Natural killer cell treated with Interleukin-12 subunit alpha and Interleukin-12 subunit beta and Interleukin-15 and Interleukin-18, amount 100 ng/mL, for 72 hours (primary cell): ENCODE data around the gene SYT1. TPM values are rescaled to one million over a fixed set of nuclear protein-coding genes. Genes with fewer than 3 reads are reported as not detected.
A peak's percentile ranks its signal among the peaks of the same experiment; 100 is the strongest.

Source experiments
- ATAC-seq, 2 donors: fragments of 150-1000 bp; cut with Tn5 transposase in 1 of 2; sonication (Bioruptor Pico), chemical (Tn5 transposase) in 1 of 2; 2 replicates each; pipeline ENCODE4 v1.10.0; 2021
- DNase-seq: peaks from one replicate; pipeline ENCODE4 v3.0.0; 2022; ENCODE audit warnings: low spot score
- H3K27ac Mint-ChIP-seq, 2 donors: 1 replicate in 1 of 2; 2 replicates in 1 of 2; pipeline ENCODE4 v1.8.0; 2022; ENCODE audit warnings: mixed read lengths in 2 of 2, mild to moderate bottlenecking in 1 of 2, moderate library complexity in 1 of 2
- H3K27me3 Mint-ChIP-seq, 2 donors: 1 replicate in 1 of 2; 2 replicates in 1 of 2; pipeline ENCODE4 v1.8.0; 2022; ENCODE audit warnings: mixed read lengths in 2 of 2
- H3K36me3 Mint-ChIP-seq: one replicate; pipeline ENCODE4 v1.8.0; 2022; ENCODE audit warnings: mixed read lengths
- H3K4me1 Mint-ChIP-seq, 2 donors: 1 replicate in 1 of 2; 2 replicates in 1 of 2; pipeline ENCODE4 v1.8.0; 2022; ENCODE audit warnings: low read depth in 2 of 2, mixed read lengths in 2 of 2, mild to moderate bottlenecking in 1 of 2
- H3K4me3 Mint-ChIP-seq: one replicate; pipeline ENCODE4 v1.8.0; 2022; ENCODE audit warnings: mixed read lengths
- H3K9me3 Mint-ChIP-seq: 2 replicates; pipeline ENCODE4 v1.8.0; 2022; ENCODE audit warnings: mixed read lengths
- total RNA-seq, 2 donors: library from RNA; stranded (reverse); gene quantifications; one replicate each; pipeline ENCODE4 v1.2.3, GENCODE V29; 2022

The SYT1 gene
- total RNA-seq, 2 donors from 2014 or later = not detected

DNA sequence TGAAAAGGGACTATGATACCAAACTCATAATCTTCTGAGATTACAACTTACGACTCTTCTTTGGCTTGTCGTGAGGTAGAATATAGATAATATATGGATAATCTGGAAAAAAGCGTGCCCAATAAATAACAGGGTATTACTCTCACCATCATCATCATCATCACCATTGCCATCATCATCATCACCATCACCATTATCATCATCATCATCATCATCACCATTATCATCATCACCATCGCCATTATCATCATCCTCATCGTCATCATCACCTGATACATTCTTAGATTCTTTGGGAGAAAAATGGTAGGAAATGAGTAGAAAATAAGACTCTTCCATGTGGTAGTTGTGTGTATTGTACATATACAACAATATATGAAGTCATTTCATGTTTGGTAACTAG is 259.8 kb downstream of the SYT1 start:
- H3K4me3 Mint-ChIP-seq = no peak overlapping the region
- ATAC-seq (no peak), DNase-seq (no peak)
- H3K27ac Mint-ChIP-seq = no peak overlapping the region
- no peaks in the 10 kb centered on the region for H3K27me3 Mint-ChIP-seq
- peaks cover 9% of the 10 kb centered on the region for H3K9me3 Mint-ChIP-seq
- no peaks in the 10 kb centered on the region for H3K36me3 Mint-ChIP-seq
- H3K4me1 Mint-ChIP-seq = peaks cover 0 to 12% of the 10 kb centered on the region in 2 donors

DNA sequence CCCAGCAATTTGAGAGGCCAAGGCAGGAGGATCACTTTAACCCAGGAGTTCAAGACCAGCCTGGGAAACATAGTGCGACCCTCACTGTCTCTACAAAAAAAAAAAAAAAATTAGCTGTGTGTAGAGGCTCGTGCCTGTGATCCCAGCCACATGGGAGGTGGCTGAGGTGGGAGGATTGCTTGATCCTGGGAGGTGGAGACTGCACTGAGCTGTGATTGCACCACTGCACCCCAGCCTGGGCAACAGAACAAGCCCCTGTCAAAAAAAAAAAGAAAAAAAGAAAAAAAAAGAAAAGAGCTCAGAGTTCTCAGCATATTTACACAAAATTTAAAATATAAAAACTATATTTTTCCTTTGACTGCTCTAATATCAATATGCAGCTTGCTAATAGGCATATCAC is 260.8 kb downstream of the SYT1 start:
- no peaks in the 10 kb centered on the region for H3K36me3 Mint-ChIP-seq
- H3K27me3 Mint-ChIP-seq = no peaks in the 10 kb centered on the region
- DNase-seq (no peak), ATAC-seq (no peak)
- peaks cover 9% of the 10 kb centered on the region for H3K9me3 Mint-ChIP-seq
- H3K4me3 Mint-ChIP-seq = no peak overlapping the region
- H3K4me1 Mint-ChIP-seq = peaks cover 0 to 12% of the 10 kb centered on the region in 2 donors
- H3K27ac Mint-ChIP-seq = no peak overlapping the region

DNA sequence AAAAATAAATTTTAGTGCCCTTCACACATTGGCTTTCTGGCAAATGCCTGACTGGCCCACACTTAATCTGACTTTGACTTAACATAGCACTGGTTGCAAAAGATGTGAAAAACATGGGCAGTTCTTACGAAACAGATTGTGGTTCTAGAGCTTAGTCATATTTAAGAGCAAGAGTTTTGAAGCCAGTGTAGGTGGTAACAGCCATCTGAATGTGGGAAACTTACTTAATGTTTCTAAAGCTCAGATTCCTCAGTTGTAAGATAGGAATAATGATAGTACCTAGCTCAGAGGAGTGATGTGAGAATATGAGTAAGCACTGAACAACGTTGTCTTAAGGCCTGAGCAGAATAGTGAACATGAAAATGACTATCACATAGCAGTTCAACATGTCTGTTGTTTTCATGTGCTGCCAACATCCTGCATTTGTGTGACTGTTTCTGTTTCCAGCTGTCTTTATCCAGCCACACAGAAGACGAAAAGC is 262.7 kb downstream of the SYT1 start:
- H3K9me3 Mint-ChIP-seq = peaks cover 7% of the 10 kb centered on the region
- ATAC-seq = peak; percentile 81 to 89
- no peaks in the 10 kb centered on the region for H3K27me3 Mint-ChIP-seq
- H3K36me3 Mint-ChIP-seq = no peaks in the 10 kb centered on the region
- no peak for DNase-seq
- H3K27ac Mint-ChIP-seq = no peak overlapping the region
- H3K4me3 Mint-ChIP-seq = peak overlapping the region; percentile 19
- peaks cover 0 to 12% of the 10 kb centered on the region in 2 donors for H3K4me1 Mint-ChIP-seq

DNA sequence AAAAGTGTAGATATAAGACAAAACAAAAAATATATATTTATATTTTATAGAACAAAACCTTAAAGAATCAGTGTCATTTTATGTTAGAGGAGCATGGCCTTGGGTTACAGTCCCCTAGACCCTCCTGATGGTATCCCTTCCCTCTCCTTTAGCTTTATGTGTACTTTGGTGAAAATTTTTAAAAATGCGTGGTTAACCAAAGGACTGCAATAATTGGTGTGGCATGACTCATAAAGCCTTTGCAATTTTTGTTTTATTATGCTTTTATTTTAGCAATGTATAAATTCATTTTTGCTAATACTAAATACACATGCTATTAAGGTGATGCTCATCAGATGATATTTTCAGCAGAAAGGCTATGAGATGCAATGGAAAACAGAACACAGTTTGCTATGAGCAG is 264.4 kb downstream of the SYT1 start:
- Mint-ChIP-seq H3K4me3 (no peak overlapping the region), H3K4me1 (peaks cover 0 to 12% of the 10 kb centered on the region in 2 donors), H3K9me3 (peaks cover 11% of the 10 kb centered on the region), H3K27ac (no peak overlapping the region), H3K27me3 (no peaks in the 10 kb centered on the region), H3K36me3 (no peaks in the 10 kb centered on the region)
- DNase-seq (no peak), ATAC-seq (no peak)

DNA sequence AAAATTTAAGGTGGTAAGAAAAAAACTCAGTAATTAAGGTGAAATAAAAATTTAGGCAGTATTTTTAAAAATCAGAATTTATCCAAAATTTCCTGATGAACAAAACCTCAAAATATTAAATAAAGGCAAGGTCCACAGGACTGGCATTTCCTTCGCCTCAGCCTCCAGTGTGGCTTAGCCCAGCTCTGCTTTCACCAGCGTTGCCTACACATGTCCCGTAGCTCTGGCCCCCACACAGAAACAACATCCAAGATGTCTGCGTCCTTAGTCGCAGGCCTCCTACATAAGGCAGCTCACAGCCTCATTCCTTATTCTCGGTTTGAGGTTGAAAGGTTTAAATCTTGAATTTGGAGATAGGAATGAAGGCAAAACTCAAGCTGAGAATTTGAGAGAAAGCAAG is 274.3 kb downstream of the SYT1 start:
- Mint-ChIP-seq H3K4me1 (no peaks in the 10 kb centered on the region), H3K36me3 (no peaks in the 10 kb centered on the region), H3K27me3 (no peaks in the 10 kb centered on the region), H3K27ac (no peak overlapping the region), H3K9me3 (peaks cover 2% of the 10 kb centered on the region), H3K4me3 (no peak overlapping the region)
- no peak for DNase-seq
- ATAC-seq = no peak

DNA sequence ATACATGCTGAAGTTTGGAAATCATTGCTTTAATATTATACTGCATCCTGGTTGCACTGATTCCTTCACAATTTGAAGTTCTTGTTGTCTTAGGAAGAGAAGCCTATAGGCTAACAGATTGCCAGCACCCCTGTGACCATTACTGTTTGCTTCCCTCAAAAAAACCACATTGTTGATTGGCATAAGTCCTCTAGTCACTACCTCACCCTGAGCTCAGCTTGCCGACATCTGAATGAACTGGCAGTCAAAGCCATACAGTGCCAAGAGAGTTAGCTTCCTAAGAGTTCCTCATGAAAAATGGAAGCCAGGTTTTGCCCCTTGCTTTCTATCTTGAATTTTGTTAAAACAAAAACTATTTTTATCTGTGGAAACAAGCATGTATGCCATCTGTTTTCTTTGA is 276.1 kb downstream of the SYT1 start:
- DNase-seq = no peak
- Mint-ChIP-seq H3K9me3 (peaks cover 2% of the 10 kb centered on the region), H3K27me3 (no peaks in the 10 kb centered on the region), H3K36me3 (no peaks in the 10 kb centered on the region), H3K4me3 (no peak overlapping the region), H3K4me1 (no peaks in the 10 kb centered on the region), H3K27ac (no peak overlapping the region)
- ATAC-seq = no peak

DNA sequence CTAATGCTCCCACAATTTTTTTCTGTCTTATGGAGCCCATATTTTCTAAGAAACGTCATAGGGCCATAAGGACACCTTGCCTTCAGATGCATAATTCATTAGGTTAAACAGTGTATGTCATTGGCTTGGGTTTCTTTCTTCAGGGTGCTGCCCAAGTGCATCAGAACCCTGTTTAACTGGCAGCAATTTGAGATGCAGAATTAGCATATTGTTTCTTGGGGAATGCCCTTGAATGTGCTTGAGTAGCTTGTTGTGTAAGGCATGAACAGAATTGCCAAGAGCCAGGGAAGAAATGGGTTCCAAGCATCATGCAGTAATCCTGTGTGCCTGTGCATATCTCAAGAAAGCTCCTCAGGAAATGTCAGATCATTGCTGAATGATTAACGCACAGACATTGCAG is 277.2 kb downstream of the SYT1 start:
- no peaks in the 10 kb centered on the region for H3K36me3 Mint-ChIP-seq
- no peak overlapping the region for H3K4me3 Mint-ChIP-seq
- DNase-seq (no peak), ATAC-seq (no peak)
- H3K4me1 Mint-ChIP-seq = no peaks in the 10 kb centered on the region
- H3K9me3 Mint-ChIP-seq = peaks cover 7% of the 10 kb centered on the region
- no peaks in the 10 kb centered on the region for H3K27me3 Mint-ChIP-seq
- H3K27ac Mint-ChIP-seq = no peak overlapping the region

DNA sequence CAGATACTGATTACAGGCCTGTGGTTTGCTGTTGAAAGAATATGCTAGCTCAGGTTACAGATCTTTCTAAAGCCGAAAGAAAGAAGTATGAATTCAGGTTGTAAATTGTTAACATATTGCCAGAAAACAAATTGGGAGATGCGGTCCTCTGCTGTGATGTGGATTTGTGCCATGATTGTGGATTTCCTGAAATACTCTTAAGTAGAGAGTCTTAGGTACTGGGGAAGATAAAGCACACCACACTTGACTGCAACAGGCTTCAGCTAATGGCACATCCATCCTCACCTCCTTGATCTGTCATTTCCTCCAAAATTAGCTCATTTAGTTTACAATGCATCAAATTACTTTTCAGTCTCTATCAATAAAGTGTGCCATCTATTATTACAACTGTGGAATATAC is 279.2 kb downstream of the SYT1 start:
- no peaks in the 10 kb centered on the region for H3K27me3 Mint-ChIP-seq
- no peaks in the 10 kb centered on the region for H3K4me1 Mint-ChIP-seq
- no peak overlapping the region for H3K4me3 Mint-ChIP-seq
- no peak for ATAC-seq
- H3K36me3 Mint-ChIP-seq = no peaks in the 10 kb centered on the region
- H3K9me3 Mint-ChIP-seq = peaks cover 5% of the 10 kb centered on the region
- DNase-seq = no peak
- H3K27ac Mint-ChIP-seq = no peak overlapping the region

DNA sequence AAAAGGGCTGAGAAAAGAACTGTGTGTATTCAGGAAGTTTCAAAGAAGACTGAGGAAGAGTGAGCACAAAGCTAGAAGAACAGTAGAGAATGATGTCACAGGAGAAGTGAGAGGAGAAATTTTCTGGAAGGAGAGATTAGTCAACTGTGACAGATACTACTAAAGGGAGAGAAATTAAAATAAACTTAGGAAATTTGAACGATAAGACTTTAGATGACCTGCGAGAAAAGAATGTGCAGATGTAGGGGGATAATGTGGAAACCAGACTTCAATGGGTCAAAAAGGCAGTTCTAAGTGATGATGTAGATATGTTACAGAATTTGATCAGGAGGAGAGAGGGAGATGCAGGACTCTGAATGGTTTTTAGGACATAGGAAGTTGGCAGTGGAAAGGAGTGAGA is 287.4 kb downstream of the SYT1 start:
- Mint-ChIP-seq H3K27me3 (no peaks in the 10 kb centered on the region), H3K4me1 (no peaks in the 10 kb centered on the region), H3K4me3 (no peak overlapping the region), H3K36me3 (peaks cover 5% of the 10 kb centered on the region), H3K27ac (no peak overlapping the region), H3K9me3 (peaks cover 23% of the 10 kb centered on the region)
- no peak for DNase-seq
- ATAC-seq = no peak

DNA sequence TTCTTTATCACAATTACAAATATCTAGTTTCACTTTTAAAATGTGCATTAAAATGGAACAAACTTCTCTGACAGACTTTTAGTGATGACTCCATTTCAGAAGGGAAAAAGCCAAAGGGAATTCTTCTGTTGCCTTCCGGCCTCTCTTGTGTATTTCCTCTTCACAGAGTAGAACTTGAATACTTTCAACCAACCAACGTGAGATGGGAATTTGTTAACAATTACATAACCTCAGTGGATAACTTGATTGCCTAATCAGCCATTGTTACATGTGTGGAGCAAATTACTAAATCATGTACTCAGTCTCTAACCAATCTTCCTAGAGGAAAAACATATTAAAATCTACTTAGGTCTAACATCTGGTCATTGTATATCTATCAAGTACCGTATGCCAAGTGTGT is 291.1 kb downstream of the SYT1 start:
- peaks cover 23% of the 10 kb centered on the region for H3K9me3 Mint-ChIP-seq
- DNase-seq = no peak
- no peaks in the 10 kb centered on the region for H3K27me3 Mint-ChIP-seq
- H3K36me3 Mint-ChIP-seq = peaks cover 5% of the 10 kb centered on the region
- no peaks in the 10 kb centered on the region for H3K4me1 Mint-ChIP-seq
- no peak overlapping the region for H3K27ac Mint-ChIP-seq
- H3K4me3 Mint-ChIP-seq = no peak overlapping the region
- ATAC-seq = no peak

DNA sequence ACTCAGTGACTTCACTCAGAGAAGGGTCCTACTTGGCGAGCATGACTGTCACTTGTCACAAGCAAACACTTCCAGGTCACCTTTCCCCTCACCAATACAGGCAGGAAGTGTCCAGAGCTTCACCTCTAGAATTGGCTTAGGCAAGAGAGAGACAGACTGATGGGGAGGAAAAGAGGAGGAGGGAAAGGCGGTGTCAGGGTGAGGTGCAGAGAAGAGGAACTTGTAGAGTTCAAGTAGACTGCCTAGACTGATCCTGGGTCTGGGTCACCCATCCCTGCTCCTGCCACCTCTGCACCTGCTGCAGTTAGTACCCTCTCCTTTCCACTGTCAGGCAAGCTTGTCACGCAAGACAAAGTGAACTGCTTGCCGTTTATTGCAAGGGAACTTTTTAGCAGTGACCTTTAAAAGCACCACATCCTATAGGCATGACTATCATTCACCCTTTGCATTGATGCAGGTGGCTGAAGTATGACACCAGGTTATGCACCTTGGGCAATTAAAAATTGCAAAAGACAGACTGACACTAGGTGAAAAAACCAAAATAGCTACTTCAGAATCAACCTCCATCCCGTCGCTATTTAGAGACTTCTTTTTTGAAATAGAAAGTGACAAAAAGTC is 292.4 kb downstream of the SYT1 start:
- ATAC-seq = no peak
- Mint-ChIP-seq H3K4me3 (no peak overlapping the region), H3K36me3 (no peaks in the 10 kb centered on the region), H3K4me1 (no peaks in the 10 kb centered on the region), H3K27ac (no peak overlapping the region), H3K9me3 (peaks cover 13% of the 10 kb centered on the region), H3K27me3 (no peaks in the 10 kb centered on the region)
- DNase-seq = no peak

DNA sequence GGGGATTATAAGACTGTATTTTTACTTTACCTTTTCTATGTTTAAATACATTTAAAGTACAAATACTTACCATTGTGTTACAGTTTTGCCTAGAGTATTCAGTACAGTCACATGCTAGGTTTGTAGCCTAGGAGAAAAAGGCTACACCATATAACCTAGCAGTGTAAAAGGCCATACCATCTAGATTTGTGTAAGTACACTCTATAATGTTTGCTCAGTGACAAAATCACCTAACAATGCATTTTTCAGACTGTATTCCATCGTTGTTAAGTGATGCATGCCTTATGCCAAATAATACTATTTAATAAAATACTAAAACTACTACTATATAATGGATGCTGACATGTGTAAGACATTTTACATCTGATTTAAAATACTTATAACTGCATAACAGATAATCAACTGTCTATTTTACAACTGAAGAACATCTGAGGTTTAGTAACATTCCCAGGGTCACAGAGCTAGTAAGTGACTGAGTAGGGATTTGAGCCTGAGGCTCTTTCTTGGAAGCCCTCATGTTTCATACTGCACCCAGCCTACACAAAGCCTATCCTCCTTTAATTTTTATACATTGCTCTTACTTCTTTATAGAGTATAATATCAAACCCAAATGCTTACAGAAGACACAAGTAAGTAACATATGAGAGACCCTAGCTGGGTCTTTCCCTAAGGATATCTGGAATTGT is 296.8 kb downstream of the SYT1 start:
- Mint-ChIP-seq H3K27me3 (no peaks in the 10 kb centered on the region), H3K4me3 (no peak overlapping the region), H3K36me3 (no peaks in the 10 kb centered on the region), H3K4me1 (no peaks in the 10 kb centered on the region), H3K9me3 (peaks cover 11% of the 10 kb centered on the region), H3K27ac (no peak overlapping the region)
- ATAC-seq = no peak
- no peak for DNase-seq

DNA sequence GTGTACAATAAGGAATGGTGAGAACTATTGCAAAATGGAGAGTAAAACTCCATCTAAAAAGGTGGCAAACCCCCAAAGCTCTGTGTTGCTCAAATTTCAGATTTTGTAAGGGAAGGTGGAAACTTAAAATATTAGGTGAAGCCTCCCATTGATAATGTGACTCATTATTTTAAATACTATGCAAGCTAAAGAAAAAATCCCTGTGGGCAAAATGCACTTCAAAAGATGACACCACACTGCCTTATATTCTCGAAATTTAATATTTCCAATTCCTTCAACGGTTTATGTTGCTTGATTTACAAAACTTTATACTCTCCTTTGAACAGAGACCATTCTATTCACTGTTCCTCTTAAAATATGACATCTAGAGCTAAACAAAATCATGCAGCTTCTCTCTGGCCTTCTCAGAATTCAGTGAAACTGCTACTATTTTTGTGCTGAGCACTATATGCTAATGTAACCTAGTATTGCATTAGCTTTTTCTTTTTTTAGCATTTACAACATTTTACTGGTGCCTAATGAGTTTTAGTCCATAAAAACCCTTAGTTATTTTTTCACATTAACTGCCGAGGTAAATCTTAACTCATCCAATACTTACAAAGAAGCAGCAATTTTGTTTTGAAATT is 297.7 kb downstream of the SYT1 start:
- Mint-ChIP-seq H3K27ac (no peak overlapping the region), H3K4me1 (no peaks in the 10 kb centered on the region), H3K27me3 (no peaks in the 10 kb centered on the region), H3K4me3 (no peak overlapping the region), H3K36me3 (no peaks in the 10 kb centered on the region), H3K9me3 (peaks cover 14% of the 10 kb centered on the region)
- no peak for ATAC-seq
- DNase-seq = no peak

DNA sequence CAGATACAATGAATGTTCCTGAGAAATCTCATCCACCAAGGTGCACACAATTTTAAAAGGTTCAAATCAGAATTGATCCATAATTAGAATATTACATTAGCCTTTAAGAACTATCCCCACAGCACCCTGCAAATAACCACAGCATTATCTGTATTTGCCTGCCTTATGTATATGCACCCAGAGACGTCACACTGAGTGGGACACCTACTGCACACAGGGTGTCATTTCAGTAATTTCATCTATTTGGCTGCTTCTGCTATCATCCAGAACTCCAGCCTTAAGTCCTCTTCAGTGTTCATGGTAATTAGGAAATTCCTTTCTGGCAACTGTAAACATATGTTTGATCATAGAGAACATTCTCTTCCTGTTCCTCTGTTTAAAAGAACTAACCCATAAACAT is 298.4 kb downstream of the SYT1 start:
- Mint-ChIP-seq H3K27me3 (no peaks in the 10 kb centered on the region), H3K4me3 (no peak overlapping the region), H3K9me3 (peaks cover 15% of the 10 kb centered on the region), H3K4me1 (no peaks in the 10 kb centered on the region), H3K27ac (no peak overlapping the region), H3K36me3 (no peaks in the 10 kb centered on the region)
- DNase-seq (no peak), ATAC-seq (no peak)
